SK-N-SH (cell line): Measurements from ENCODE around the gene IBSP.

Experiments
- CTCF ChIP-seq: fragments of 200-600 bp; sonication (generic); IDR thresholded peaks from 2 replicates; pipeline ENCODE4 v1.6.1; 2017; ENCODE audit warnings: antibody characterized with exemption, mild to moderate bottlenecking, moderate library complexity
- FOXM1 ChIP-seq: IDR thresholded peaks from 2 replicates; pipeline ENCODE4 v1.4.0; 2012; ENCODE audit warnings: low read depth, mild to moderate bottlenecking
- MXI1 ChIP-seq: IDR thresholded peaks from 2 replicates; pipeline ENCODE4 v1.6.1; 2012; ENCODE audit warnings: mild to moderate bottlenecking, low read depth, low read length, improper control_type of control experiment

- TF ChIP-seq CTCF (no peak), FOXM1 (no peak), MXI1 (no peak)
Observed at GRCh38 chr4:87851332-87851731, 52.0 kb downstream of the IBSP start.
